ENCODE results near the gene FAM107A.

FAM107A gene

GRCh38 chr3:58584690-58585004 is 7.5 kb upstream of the FAM107A start:
- no peak for DNase-seq (ENCODE audit: low spot score in 2 of 2)
- Histone ChIP-seq H3K9me3 (no peaks in the 10 kb centered on the region), H3K4me3 (peak overlapping the region; percentile 20), H3K27me3 (ENCODE audit: low read depth) (no peaks in the 10 kb centered on the region), H3K4me1 (peaks cover 22% of the 10 kb centered on the region), H3K36me3 (replicated peaks) (no peaks in the 10 kb centered on the region)
- in situ Hi-C loops (cut with MboI; ENCODE audit: low sequenced_read_pairs), result no loop called here

- H3K27me3 ChIP-seq (ENCODE audit: low read depth), result no peaks in the 10 kb centered on the region
- H3K9me3 ChIP-seq, result no peaks in the 10 kb centered on the region
- in situ Hi-C loops (cut with MboI; ENCODE audit: low sequenced_read_pairs), result no loop called here
- H3K4me1 ChIP-seq, result peaks cover 22% of the 10 kb centered on the region
- no peaks in the 10 kb centered on the region for H3K36me3 ChIP-seq (replicated peaks)
- DNase-seq (ENCODE audit: low spot score in 2 of 2), result peak in 1 of 2 experiments; percentile 17
- H3K4me3 ChIP-seq, result no peak overlapping the region
These were observed 4.3 kb upstream of the FAM107A start for GRCh38 chr3:58581328-58582091.

- Histone ChIP-seq H3K27me3 (ENCODE audit: low read depth) (no peaks in the 10 kb centered on the region), H3K4me3 (no peak overlapping the region), H3K9me3 (no peaks in the 10 kb centered on the region), H3K36me3 (replicated peaks) (no peaks in the 10 kb centered on the region), H3K4me1 (peaks cover 22% of the 10 kb centered on the region)
- in situ Hi-C loops (cut with MboI; ENCODE audit: low sequenced_read_pairs), result no loop called here
- DNase-seq (ENCODE audit: low spot score in 2 of 2), result no peak
These were observed 3.7 kb upstream of the FAM107A start for GRCh38 chr3:58580826-58581327.

DNA sequence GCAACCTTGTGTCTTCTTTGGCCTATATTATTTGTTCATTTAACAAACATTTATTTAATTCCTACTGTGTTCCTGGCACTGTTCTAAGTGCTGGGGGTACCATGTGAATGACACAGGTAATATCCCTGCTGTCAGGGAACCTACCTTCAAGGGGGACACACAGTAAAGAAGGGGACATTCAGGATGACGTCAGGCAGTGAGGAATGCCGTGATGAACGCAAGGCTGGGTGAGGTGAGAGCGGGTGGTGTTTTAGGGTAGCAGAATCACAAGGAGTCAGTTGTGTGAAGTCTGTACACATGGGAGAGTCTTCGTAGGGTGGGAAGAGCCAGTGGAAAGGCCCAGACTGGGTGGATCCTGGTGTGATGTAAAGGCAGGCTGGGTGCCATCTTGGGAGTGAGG is 1.7 kb upstream of the FAM107A start:
- H3K4me3 ChIP-seq, result no peak overlapping the region
- in situ Hi-C loops (cut with MboI; ENCODE audit: low sequenced_read_pairs), result no loop called here
- H3K9me3 ChIP-seq, result no peaks in the 10 kb centered on the region
- DNase-seq (ENCODE audit: low spot score in 2 of 2), result no peak
- no peaks in the 10 kb centered on the region for H3K27me3 ChIP-seq (ENCODE audit: low read depth)
- H3K4me1 ChIP-seq, result peaks cover 15% of the 10 kb centered on the region
- H3K36me3 ChIP-seq (replicated peaks), result no peaks in the 10 kb centered on the region

- in situ Hi-C loops (cut with MboI; ENCODE audit: low sequenced_read_pairs), result no loop called here
- H3K4me3 ChIP-seq, result no peak overlapping the region
- no peak for DNase-seq (ENCODE audit: low spot score in 2 of 2)
- no peaks in the 10 kb centered on the region for H3K27me3 ChIP-seq (ENCODE audit: low read depth)
- peaks cover 13% of the 10 kb centered on the region for H3K4me1 ChIP-seq
- no peaks in the 10 kb centered on the region for H3K36me3 ChIP-seq (replicated peaks)
- H3K9me3 ChIP-seq, result peaks cover 3% of the 10 kb centered on the region; the same call in 1 of the 2 replicates
These were observed 475 bp downstream of the FAM107A start for GRCh38 chr3:58576716-58577115.

GRCh38 chr3:58575971-58576652 is 1.1 kb downstream of the FAM107A start:
- H3K9me3 ChIP-seq, result peaks cover 3% of the 10 kb centered on the region; the same call in 1 of the 2 replicates
- H3K4me1 ChIP-seq, result peaks cover 6% of the 10 kb centered on the region
- DNase-seq (ENCODE audit: low spot score in 2 of 2), result no peak
- in situ Hi-C loops (cut with MboI; ENCODE audit: low sequenced_read_pairs), result no loop called here
- no peak overlapping the region for H3K4me3 ChIP-seq
- H3K36me3 ChIP-seq (replicated peaks), result no peaks in the 10 kb centered on the region
- no peaks in the 10 kb centered on the region for H3K27me3 ChIP-seq (ENCODE audit: low read depth)

- no peaks in the 10 kb centered on the region for H3K36me3 ChIP-seq (replicated peaks)
- no peaks in the 10 kb centered on the region for H3K4me1 ChIP-seq
- no peaks in the 10 kb centered on the region for H3K27me3 ChIP-seq (ENCODE audit: low read depth)
- peaks cover 3% of the 10 kb centered on the region; the same call in 1 of the 2 replicates for H3K9me3 ChIP-seq
- H3K4me3 ChIP-seq, result no peak overlapping the region
- in situ Hi-C loops (cut with MboI; ENCODE audit: low sequenced_read_pairs), result loop anchor here (5.0 kb wide), 1 partner anchor 53 kb away; no protein-coding TSS in a partner anchor
- no peak for DNase-seq (ENCODE audit: low spot score in 2 of 2)
These were observed 2.5 kb downstream of the FAM107A start for GRCh38 chr3:58574682-58575081.

GRCh38 chr3:58574106-58574505 is 3.1 kb downstream of the FAM107A start:
- no peaks in the 10 kb centered on the region for H3K27me3 ChIP-seq (ENCODE audit: low read depth)
- no peaks in the 10 kb centered on the region for H3K36me3 ChIP-seq (replicated peaks)
- H3K4me1 ChIP-seq, result no peaks in the 10 kb centered on the region
- in situ Hi-C loops (cut with MboI; ENCODE audit: low sequenced_read_pairs), result loop anchor here (5.0 kb wide), 1 partner anchor 53 kb away; no protein-coding TSS in a partner anchor
- H3K9me3 ChIP-seq, result peaks cover 3% of the 10 kb centered on the region; the same call in 1 of the 2 replicates
- DNase-seq (ENCODE audit: low spot score in 2 of 2), result no peak
- H3K4me3 ChIP-seq, result no peak overlapping the region

DNA sequence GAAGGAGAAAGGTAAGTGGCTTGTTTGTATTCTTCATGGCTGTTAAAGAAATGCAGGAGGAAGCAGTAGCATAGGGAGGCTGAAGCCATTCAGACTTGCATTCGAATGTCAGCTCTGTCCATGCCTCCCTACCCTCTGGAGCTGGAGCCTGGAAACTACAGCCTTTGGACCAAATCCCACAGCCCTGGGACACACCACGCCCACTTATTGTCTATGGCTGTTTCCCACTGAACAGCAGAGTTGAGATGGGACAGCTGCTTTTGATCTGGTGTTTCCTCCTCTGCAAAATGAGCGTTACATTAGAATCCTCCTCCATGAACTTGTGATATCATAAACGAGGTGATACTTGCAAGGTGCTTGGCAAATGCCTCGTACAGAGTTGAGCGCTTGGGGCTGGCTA is 3.6 kb downstream of the FAM107A start:
- Histone ChIP-seq H3K27me3 (ENCODE audit: low read depth) (no peaks in the 10 kb centered on the region), H3K4me1 (no peaks in the 10 kb centered on the region), H3K4me3 (no peak overlapping the region), H3K36me3 (replicated peaks) (no peaks in the 10 kb centered on the region), H3K9me3 (peaks cover 3% of the 10 kb centered on the region; the same call in 1 of the 2 replicates)
- no peak for DNase-seq (ENCODE audit: low spot score in 2 of 2)
- in situ Hi-C loops (cut with MboI; ENCODE audit: low sequenced_read_pairs), result loop anchor here (5.0 kb wide), 1 partner anchor 54 kb away; no protein-coding TSS in a partner anchor

DNA sequence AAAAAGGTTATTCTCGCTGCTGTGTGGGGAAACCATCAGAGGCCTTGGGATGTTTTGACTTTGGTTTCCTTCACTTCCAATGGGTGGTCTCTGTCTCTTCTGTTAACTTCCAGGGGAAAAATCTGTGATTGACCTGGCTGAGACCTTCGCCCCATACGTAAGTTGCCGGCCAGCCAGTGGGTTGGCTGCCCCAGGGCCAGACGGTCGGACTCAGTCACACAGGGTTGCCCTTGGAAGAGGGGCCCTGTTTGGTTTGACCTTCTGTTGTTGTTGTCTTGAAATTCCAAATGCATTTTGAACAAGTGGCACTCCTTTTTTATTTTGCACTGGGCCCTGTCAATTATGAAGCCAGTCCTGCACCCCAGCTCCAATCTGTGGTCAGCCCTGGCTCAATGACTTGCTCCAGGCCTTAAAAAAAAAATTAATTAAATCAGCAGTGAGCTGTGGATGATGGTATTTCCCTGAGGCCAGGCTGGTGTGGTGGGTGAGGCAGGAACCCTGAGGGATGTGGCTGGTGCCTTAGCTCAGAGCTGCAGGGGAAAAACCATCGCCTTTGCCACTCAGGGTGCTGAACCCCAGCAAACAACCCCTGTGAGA is 4.5 kb downstream of the FAM107A start:
- H3K9me3 ChIP-seq, result peaks cover 3% of the 10 kb centered on the region; the same call in 1 of the 2 replicates
- in situ Hi-C loops (cut with MboI; ENCODE audit: low sequenced_read_pairs), result loop anchor here (5.0 kb wide), 1 partner anchor 55 kb away; no protein-coding TSS in a partner anchor

DNA sequence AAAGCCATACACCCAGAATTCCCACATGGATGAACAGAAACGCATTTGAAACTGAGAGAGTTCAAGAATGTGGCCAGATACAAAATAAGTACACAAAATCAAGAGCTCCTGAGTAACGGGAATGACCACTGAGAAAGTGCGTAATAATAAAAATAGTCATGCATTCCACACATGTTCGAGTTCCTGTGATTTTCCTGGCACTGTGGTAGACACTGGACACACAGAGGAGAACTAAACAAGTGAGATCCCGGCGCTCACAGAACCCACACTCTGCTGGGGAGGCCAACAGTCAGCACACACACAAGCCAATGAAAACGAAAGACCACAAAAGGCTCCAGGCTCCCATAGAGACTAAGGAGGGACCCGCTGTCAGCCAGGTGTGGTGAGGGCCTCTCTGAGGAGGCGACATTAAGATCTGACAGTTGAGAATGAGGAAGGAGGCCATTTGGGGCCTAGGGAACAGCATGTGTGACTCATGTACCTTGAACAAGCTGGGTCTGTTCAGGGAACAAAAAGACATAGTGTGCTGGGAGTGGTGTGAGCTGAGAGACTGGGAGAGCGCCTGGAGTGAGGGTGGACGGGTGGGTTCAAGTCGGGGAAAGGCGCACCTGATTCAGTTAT is 5.1 kb downstream of the FAM107A start:
- no peak for DNase-seq (ENCODE audit: low spot score in 2 of 2)
- Histone ChIP-seq H3K36me3 (replicated peaks) (no peaks in the 10 kb centered on the region), H3K27me3 (ENCODE audit: low read depth) (no peaks in the 10 kb centered on the region), H3K9me3 (peaks cover 3% of the 10 kb centered on the region; the same call in 1 of the 2 replicates), H3K4me1 (no peaks in the 10 kb centered on the region), H3K4me3 (no peak overlapping the region)
- in situ Hi-C loops (cut with MboI; ENCODE audit: low sequenced_read_pairs), result loop anchor here (5.0 kb wide), 1 partner anchor 55 kb away; no protein-coding TSS in a partner anchor

More for the DNA sequence above, 4.5 kb downstream of the FAM107A start:
- Histone ChIP-seq H3K4me1 (no peaks in the 10 kb centered on the region), H3K4me3 (no peak overlapping the region), H3K27me3 (ENCODE audit: low read depth) (no peaks in the 10 kb centered on the region), H3K36me3 (replicated peaks) (no peaks in the 10 kb centered on the region)
- DNase-seq (ENCODE audit: low spot score in 2 of 2), result no peak

DNA sequence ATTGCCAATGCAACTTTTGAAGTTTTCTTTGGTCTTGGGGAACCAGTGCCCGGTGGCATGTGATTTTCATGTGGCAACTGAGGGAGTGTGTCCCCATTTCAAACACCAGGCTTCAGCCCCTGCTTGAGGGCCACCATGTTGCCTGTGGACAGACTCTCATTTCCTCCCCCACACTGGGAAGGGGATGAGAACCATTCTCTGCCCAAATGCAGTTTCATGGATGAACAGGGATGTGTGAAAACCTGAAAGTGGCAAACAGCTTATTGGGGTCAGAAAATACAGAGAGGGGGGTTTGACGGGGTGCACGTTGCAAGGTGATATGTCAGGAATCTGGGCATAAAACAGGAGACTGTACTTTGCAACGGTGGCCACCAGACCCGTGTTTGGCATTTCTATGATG is 6.3 kb downstream of the FAM107A start:
- in situ Hi-C loops (cut with MboI; ENCODE audit: low sequenced_read_pairs), result loop anchor here (5.0 kb wide), 1 partner anchor 56 kb away; no protein-coding TSS in a partner anchor
- Histone ChIP-seq H3K4me1 (no peaks in the 10 kb centered on the region), H3K27me3 (ENCODE audit: low read depth) (no peaks in the 10 kb centered on the region), H3K4me3 (no peak overlapping the region), H3K9me3 (peaks cover 3% of the 10 kb centered on the region; the same call in 1 of the 2 replicates), H3K36me3 (replicated peaks) (no peaks in the 10 kb centered on the region)
- no peak for DNase-seq (ENCODE audit: low spot score in 2 of 2)

- no peaks in the 10 kb centered on the region for H3K36me3 ChIP-seq (replicated peaks)
- H3K27me3 ChIP-seq (ENCODE audit: low read depth), result no peaks in the 10 kb centered on the region
- in situ Hi-C loops (cut with MboI; ENCODE audit: low sequenced_read_pairs), result loop anchor here (5.0 kb wide), 1 partner anchor 58 kb away; no protein-coding TSS in a partner anchor
- peaks cover 3% of the 10 kb centered on the region; the same call in 1 of the 2 replicates for H3K9me3 ChIP-seq
- H3K4me1 ChIP-seq, result no peaks in the 10 kb centered on the region
- DNase-seq (ENCODE audit: low spot score in 2 of 2), result no peak
- H3K4me3 ChIP-seq, result no peak overlapping the region
These were observed 7.7 kb downstream of the FAM107A start for GRCh38 chr3:58569287-58570001.

All from HAP-1 (cell line).